Measurements from ENCODE around the gene RNF166.

DNA sequence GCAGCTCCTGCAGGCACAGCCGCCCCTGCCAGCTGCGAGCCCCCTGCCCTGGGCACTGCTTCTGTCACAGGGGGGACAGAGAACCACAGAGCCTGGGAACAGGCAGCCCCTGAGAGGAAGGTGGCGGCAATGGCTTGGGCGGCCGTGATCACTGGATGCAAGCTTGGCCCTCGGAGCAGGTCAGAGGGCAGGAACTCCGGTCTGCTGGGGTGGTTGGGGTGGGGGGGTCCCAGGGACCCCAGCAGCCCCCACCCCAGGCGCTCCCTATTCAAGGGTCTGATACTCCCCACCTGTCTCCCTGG, 53.5 kb downstream of the RNF166 start:
- TF ChIP-seq, protein P1, sequence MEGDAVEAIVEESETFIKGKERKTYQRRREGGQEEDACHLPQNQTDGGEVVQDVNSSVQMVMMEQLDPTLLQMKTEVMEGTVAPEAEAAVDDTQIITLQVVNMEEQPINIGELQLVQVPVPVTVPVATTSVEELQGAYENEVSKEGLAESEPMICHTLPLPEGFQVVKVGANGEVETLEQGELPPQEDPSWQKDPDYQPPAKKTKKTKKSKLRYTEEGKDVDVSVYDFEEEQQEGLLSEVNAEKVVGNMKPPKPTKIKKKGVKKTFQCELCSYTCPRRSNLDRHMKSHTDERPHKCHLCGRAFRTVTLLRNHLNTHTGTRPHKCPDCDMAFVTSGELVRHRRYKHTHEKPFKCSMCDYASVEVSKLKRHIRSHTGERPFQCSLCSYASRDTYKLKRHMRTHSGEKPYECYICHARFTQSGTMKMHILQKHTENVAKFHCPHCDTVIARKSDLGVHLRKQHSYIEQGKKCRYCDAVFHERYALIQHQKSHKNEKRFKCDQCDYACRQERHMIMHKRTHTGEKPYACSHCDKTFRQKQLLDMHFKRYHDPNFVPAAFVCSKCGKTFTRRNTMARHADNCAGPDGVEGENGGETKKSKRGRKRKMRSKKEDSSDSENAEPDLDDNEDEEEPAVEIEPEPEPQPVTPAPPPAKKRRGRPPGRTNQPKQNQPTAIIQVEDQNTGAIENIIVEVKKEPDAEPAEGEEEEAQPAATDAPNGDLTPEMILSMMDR (IDR thresholded peaks at IDR 0.05; ENCODE audit: low read depth, low read length, poor library complexity, severe bottlenecking): no peak
- no peak for TF ChIP-seq EZH2phosphoT487 (IDR thresholded peaks at IDR 0.05; ENCODE audit: borderline replicate concordance, low read length)

Data from DOHH2 (cell line).